ENCODE results near the gene GLT6D1. TPM values are rescaled to one million over a fixed set of nuclear protein-coding genes. Genes with fewer than 3 reads are reported as not detected.

GLT6D1 gene
- total RNA-seq, 3 donors from 2014 or later, result not detected

- Mint-ChIP-seq H3K27me3 (ENCODE audit: low read depth) (peaks cover 4% of the 10 kb centered on the region), H3K4me1 (ENCODE audit: low read depth) (no peaks in the 10 kb centered on the region), H3K9me3 (no peaks in the 10 kb centered on the region), H3K36me3 (ENCODE audit: insufficient read depth) (no peaks in the 10 kb centered on the region), H3K4me3 (no peak overlapping the region)
- ATAC-seq, result no peak
- no peak for DNase-seq
Observed at GRCh38 chr9:135611875-135612209, 27.5 kb downstream of the GLT6D1 start.

- ATAC-seq (no peak), DNase-seq (no peak)
- peaks cover 4% of the 10 kb centered on the region for H3K27me3 Mint-ChIP-seq (ENCODE audit: low read depth)
- no peaks in the 10 kb centered on the region for H3K36me3 Mint-ChIP-seq (ENCODE audit: insufficient read depth)
- H3K4me1 Mint-ChIP-seq (ENCODE audit: low read depth), result no peaks in the 10 kb centered on the region
- no peaks in the 10 kb centered on the region for H3K9me3 Mint-ChIP-seq
- H3K4me3 Mint-ChIP-seq, result no peak overlapping the region
Observed at GRCh38 chr9:135611142-135611874, 28.0 kb downstream of the GLT6D1 start.

GRCh38 chr9:135610290-135611141 lies 28.8 kb downstream of the GLT6D1 start:
- Mint-ChIP-seq H3K4me3 (no peak overlapping the region), H3K4me1 (ENCODE audit: low read depth) (no peaks in the 10 kb centered on the region), H3K27me3 (ENCODE audit: low read depth) (peaks cover 4% of the 10 kb centered on the region), H3K36me3 (ENCODE audit: insufficient read depth) (no peaks in the 10 kb centered on the region), H3K9me3 (no peaks in the 10 kb centered on the region)
- ATAC-seq (no peak), DNase-seq (no peak)

- no peak overlapping the region for H3K4me3 Mint-ChIP-seq
- H3K4me1 Mint-ChIP-seq (ENCODE audit: low read depth), result no peaks in the 10 kb centered on the region
- H3K27me3 Mint-ChIP-seq (ENCODE audit: low read depth), result peaks cover 4% of the 10 kb centered on the region
- no peak for DNase-seq
- ATAC-seq, result no peak
- no peaks in the 10 kb centered on the region for H3K36me3 Mint-ChIP-seq (ENCODE audit: insufficient read depth)
- no peaks in the 10 kb centered on the region for H3K9me3 Mint-ChIP-seq
Observed at GRCh38 chr9:135609366-135609955, 29.9 kb downstream of the GLT6D1 start.

GRCh38 chr9:135608999-135609317 lies 30.4 kb downstream of the GLT6D1 start:
- H3K27me3 Mint-ChIP-seq (ENCODE audit: low read depth), result peaks cover 4% of the 10 kb centered on the region
- no peak overlapping the region for H3K4me3 Mint-ChIP-seq
- H3K4me1 Mint-ChIP-seq (ENCODE audit: low read depth), result no peaks in the 10 kb centered on the region
- DNase-seq (no peak), ATAC-seq (no peak)
- H3K36me3 Mint-ChIP-seq (ENCODE audit: insufficient read depth), result no peaks in the 10 kb centered on the region
- no peaks in the 10 kb centered on the region for H3K9me3 Mint-ChIP-seq

- DNase-seq, result no peak
Observed at GRCh38 chr9:135608294-135608998, 30.9 kb downstream of the GLT6D1 start.

GRCh38 chr9:135607401-135608293 lies 31.7 kb downstream of the GLT6D1 start:
- H3K4me3 Mint-ChIP-seq, result no peak overlapping the region
- DNase-seq (no peak), ATAC-seq (no peak)
- H3K36me3 Mint-ChIP-seq (ENCODE audit: insufficient read depth), result no peaks in the 10 kb centered on the region
- H3K4me1 Mint-ChIP-seq (ENCODE audit: low read depth), result no peaks in the 10 kb centered on the region
- peaks cover 5% of the 10 kb centered on the region for H3K27me3 Mint-ChIP-seq (ENCODE audit: low read depth)
- no peaks in the 10 kb centered on the region for H3K9me3 Mint-ChIP-seq

More at GRCh38 chr9:135608294-135608998, 30.9 kb downstream of the GLT6D1 start:
- Mint-ChIP-seq H3K4me1 (ENCODE audit: low read depth) (no peaks in the 10 kb centered on the region), H3K27me3 (ENCODE audit: low read depth) (peaks cover 3% of the 10 kb centered on the region), H3K9me3 (no peaks in the 10 kb centered on the region), H3K36me3 (ENCODE audit: insufficient read depth) (no peaks in the 10 kb centered on the region), H3K4me3 (no peak overlapping the region)
- no peak for ATAC-seq

- DNase-seq, result no peak
- Mint-ChIP-seq H3K9me3 (no peaks in the 10 kb centered on the region), H3K4me1 (ENCODE audit: low read depth) (no peaks in the 10 kb centered on the region), H3K36me3 (ENCODE audit: insufficient read depth) (no peaks in the 10 kb centered on the region), H3K4me3 (no peak overlapping the region), H3K27me3 (ENCODE audit: low read depth) (peaks cover 5% of the 10 kb centered on the region)
- no peak for ATAC-seq
Observed at GRCh38 chr9:135606885-135607259, 32.5 kb downstream of the GLT6D1 start.

- no peak for ATAC-seq
- no peak for DNase-seq
- H3K9me3 Mint-ChIP-seq, result no peaks in the 10 kb centered on the region
- H3K36me3 Mint-ChIP-seq (ENCODE audit: insufficient read depth), result no peaks in the 10 kb centered on the region
- H3K27me3 Mint-ChIP-seq (ENCODE audit: low read depth), result peaks cover 7% of the 10 kb centered on the region
- no peaks in the 10 kb centered on the region for H3K4me1 Mint-ChIP-seq (ENCODE audit: low read depth)
- no peak overlapping the region for H3K4me3 Mint-ChIP-seq
Observed at GRCh38 chr9:135605238-135605781, 34.0 kb downstream of the GLT6D1 start.

- Mint-ChIP-seq H3K4me3 (no peak overlapping the region), H3K36me3 (ENCODE audit: insufficient read depth) (no peaks in the 10 kb centered on the region), H3K9me3 (no peaks in the 10 kb centered on the region), H3K27me3 (ENCODE audit: low read depth) (peaks cover 8% of the 10 kb centered on the region), H3K4me1 (ENCODE audit: low read depth) (no peaks in the 10 kb centered on the region)
- no peak for ATAC-seq
- no peak for DNase-seq
Observed at GRCh38 chr9:135604437-135605237, 34.7 kb downstream of the GLT6D1 start.

- H3K9me3 Mint-ChIP-seq, result no peaks in the 10 kb centered on the region
- H3K4me1 Mint-ChIP-seq (ENCODE audit: low read depth), result no peaks in the 10 kb centered on the region
- DNase-seq (peak; percentile 49), ATAC-seq (no peak)
- H3K4me3 Mint-ChIP-seq, result no peak overlapping the region
- H3K36me3 Mint-ChIP-seq (ENCODE audit: insufficient read depth), result no peaks in the 10 kb centered on the region
- peaks cover 11% of the 10 kb centered on the region for H3K27me3 Mint-ChIP-seq (ENCODE audit: low read depth)
Observed at GRCh38 chr9:135602789-135603481, 36.4 kb downstream of the GLT6D1 start.

GRCh38 chr9:135601988-135602387 lies 37.4 kb downstream of the GLT6D1 start:
- Mint-ChIP-seq H3K9me3 (no peaks in the 10 kb centered on the region), H3K36me3 (ENCODE audit: insufficient read depth) (no peaks in the 10 kb centered on the region), H3K27me3 (ENCODE audit: low read depth) (peaks cover 12% of the 10 kb centered on the region), H3K4me3 (no peak overlapping the region), H3K4me1 (ENCODE audit: low read depth) (no peaks in the 10 kb centered on the region)
- DNase-seq (no peak), ATAC-seq (no peak)

All from activated T-cell treated with anti-CD3 and anti-CD28 coated beads, Interleukin-2, amount 50 U/mL, for 4 hours (primary cell).